EL (cell line): Measurements from ENCODE around the gene PDP2.

Experiments used
- DNase-seq: peaks from one replicate; pipeline ENCODE4 v3.0.0-alpha.2; 2016

The PDP2 gene

GRCh38 chr16:66904846-66905632 is 24.7 kb downstream of the PDP2 start:
- DNase-seq, result no peak

- peak; percentile 21 for DNase-seq
Measured at GRCh38 chr16:66905633-66906539, 25.6 kb downstream of the PDP2 start.

- DNase-seq, result no peak
Measured at GRCh38 chr16:66906916-66907836, 26.9 kb downstream of the PDP2 start.

GRCh38 chr16:66908116-66908515 is 27.8 kb downstream of the PDP2 start:
- no peak for DNase-seq

- no peak for DNase-seq
Measured at GRCh38 chr16:66908762-66909559, 28.6 kb downstream of the PDP2 start.

- DNase-seq, result no peak
Measured at GRCh38 chr16:66910175-66910940, 30.0 kb downstream of the PDP2 start.

- no peak for DNase-seq
Measured at GRCh38 chr16:66911112-66911511, 30.8 kb downstream of the PDP2 start.

- no peak for DNase-seq
Measured at GRCh38 chr16:66911801-66912200, 31.5 kb downstream of the PDP2 start.

- DNase-seq, result no peak
Measured at GRCh38 chr16:66913081-66913480, 32.8 kb downstream of the PDP2 start.

GRCh38 chr16:66913711-66914110 is 33.4 kb downstream of the PDP2 start:
- DNase-seq, result no peak

GRCh38 chr16:66914541-66914940 is 34.2 kb downstream of the PDP2 start:
- no peak for DNase-seq

- DNase-seq, result no peak
Measured at GRCh38 chr16:66915041-66915440, 34.7 kb downstream of the PDP2 start.

GRCh38 chr16:66916518-66916917 is 36.2 kb downstream of the PDP2 start:
- DNase-seq, result no peak

- no peak for DNase-seq
Measured at GRCh38 chr16:66917741-66918140, 37.4 kb downstream of the PDP2 start.

- no peak for DNase-seq
Measured at GRCh38 chr16:66918355-66918754, 38.0 kb downstream of the PDP2 start.

GRCh38 chr16:66918803-66919568 is 38.7 kb downstream of the PDP2 start, which contains the start of gene CDH16:
CDH16 (minus strand) TSS chr16:66918885; CDS start chr16:66918065, 820 bp downstream.
- DNase-seq, result no peak

- no peak for DNase-seq
Measured at GRCh38 chr16:66919569-66920298, 39.4 kb downstream of the PDP2 start.

GRCh38 chr16:66920299-66920590 is 39.9 kb downstream of the PDP2 start:
- no peak for DNase-seq

GRCh38 chr16:66920924-66921680 is 40.8 kb downstream of the PDP2 start:
- DNase-seq, result no peak
